ENCODE results near the gene ALOX5.

ALOX5 gene

GRCh38 chr10:45425621-45426563 is 51.9 kb downstream of the ALOX5 start:
- no peak for DNase-seq

DNA sequence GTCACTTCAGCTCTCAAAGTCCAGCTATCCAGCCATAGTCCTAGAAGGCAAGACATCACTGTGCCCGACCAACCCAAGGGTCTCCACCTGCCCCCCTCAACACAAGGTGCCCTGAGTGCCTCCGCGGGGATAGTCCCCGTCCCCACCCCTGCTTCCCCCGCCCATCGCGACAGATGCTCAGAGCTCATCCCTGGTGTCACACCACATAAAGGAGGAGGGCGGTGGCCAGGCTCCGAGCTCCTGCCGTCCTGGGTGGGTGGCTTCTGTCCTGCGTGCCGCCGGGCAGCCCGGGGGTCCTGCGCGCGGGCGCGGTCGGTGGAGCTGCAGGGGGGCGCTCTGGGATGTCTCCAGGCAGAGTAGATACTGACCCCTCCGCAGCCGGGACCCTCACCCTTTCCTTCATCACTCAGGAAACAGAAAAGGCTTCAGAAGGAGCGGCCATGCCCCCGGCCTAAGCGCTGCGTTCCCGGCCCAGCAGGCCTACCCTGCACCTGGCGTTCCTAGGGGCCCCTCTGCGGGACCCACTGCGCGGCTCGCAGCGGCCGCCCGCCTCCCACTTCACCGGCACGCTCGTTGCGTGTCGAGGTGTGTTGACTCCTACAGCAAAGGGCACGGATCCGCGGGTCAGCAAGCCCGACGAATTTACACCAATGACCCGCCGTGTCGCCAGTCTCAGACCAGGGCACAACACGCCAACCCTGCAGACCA is 53.4 kb downstream of the ALOX5 start:
- DNase-seq = no peak

GRCh38 chr10:45427970-45428366 is 54.0 kb downstream of the ALOX5 start:
- DNase-seq = no peak

GRCh38 chr10:45428611-45429510 is 54.8 kb downstream of the ALOX5 start:
- no peak for DNase-seq

GRCh38 chr10:45429790-45430189 is 55.8 kb downstream of the ALOX5 start:
- DNase-seq = no peak

DNA sequence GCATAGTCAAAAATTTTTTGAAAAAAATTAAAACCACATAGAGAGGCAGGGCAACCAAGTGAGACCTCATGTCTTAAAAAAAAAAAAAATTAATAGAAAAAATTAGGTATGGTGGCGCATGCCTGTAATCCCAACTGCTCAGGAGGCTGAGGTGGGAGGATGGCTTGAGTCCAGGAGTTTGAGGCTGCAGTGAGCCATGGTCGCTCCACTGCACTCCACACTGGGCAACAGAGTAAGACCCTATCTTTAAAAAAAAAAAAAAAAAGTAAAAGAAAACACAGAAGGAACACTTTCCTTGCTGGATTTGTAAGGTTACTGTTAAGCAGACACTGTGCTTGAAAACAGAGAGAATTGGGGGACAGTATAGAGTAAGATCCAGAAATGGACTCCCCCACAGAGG is 58.1 kb downstream of the ALOX5 start:
- no peak for DNase-seq

- DNase-seq = no peak
Measured at GRCh38 chr10:45432700-45433472, 58.9 kb downstream of the ALOX5 start.

GRCh38 chr10:45433716-45434469 is 59.9 kb downstream of the ALOX5 start:
- no peak for DNase-seq

DNA sequence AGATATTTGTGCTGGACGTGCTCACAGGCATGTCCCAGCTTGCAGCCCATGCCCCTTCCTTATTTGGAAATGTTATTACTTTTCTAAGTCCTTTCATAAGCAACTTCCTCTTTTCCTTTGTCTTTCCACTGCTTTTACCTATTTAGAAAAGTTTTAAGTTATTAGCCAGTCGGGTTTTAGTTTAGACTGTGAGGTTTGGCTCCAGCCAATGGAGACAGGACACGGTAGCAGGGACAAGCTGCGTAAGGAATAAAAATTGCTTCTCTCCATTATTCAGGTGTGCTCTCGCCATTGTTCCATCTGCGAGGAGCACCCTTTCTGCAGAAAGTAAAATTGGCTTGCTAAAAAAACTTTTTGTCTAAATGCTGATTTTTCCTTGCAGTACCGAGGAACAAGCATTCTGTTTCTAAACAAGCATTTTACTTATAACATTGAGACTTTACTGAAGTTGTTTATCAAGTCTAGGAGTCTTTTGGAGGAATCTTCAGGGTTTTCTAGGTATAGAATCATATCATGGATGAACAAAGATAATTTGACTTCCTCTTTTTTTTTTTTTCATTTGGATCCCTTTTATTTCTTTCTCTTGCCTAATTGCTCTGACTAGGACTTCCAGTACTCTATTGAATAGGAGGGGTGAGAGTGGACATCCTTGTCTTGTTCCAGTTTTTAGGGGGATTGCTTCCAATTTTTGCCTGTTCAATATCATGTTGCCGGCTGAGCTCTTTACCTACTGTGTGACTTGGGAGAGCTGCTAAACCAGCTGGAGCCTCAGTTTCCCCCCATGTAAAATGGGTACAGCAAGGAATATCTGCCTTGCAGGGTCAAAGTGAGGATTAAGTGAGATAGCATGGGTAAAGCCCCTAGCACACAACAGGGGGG is 63.8 kb downstream of the ALOX5 start:
- DNase-seq = no peak

DNA sequence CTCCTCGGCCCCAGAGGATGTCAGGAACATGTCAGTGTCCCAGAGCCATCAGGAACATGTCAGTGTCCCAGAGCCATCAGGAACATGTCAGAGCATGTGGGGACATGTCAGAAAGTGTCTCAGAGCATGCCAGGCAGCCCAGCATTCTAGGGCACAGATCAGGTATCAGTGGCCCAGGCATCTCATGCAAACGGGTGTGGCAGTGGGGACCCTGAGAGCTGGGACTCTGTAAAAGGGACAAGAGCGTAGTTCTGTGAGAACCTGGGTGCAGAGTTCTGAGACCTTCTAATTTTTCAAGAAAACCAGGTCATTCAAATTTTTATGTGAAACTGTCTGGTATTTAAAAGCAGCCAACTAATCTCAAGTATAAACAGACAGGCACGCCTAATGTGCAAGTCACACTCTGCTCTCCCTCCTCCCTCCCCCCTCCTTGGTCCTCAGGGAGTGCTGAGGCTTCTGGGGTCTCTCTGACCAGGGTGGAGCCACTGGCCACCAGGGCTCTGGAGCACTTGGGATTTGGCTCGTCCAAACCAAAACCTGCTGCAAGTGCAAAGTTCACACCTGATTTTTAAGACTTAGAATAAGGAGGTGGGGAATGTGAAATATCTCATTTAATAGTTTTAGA is 64.6 kb downstream of the ALOX5 start:
- no peak for DNase-seq

DNA sequence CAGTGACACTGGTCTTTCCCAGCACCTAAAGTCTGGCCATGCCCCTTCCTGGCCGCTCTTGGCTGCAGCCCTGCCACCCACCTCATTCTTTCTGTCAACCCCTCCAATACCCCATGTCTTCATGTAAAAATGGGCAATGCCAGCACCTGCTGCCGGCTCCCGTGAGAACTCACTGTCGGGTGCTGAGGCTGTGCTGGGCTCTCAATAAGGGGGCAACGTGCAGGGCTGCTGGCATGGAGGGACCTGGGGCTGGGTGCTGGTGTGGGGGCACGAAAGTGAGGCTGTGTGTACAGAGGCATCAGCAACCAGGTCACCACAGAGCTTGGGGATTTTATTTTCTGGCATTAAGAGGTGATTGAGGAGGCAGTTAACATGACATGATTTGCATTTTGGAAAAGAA is 65.3 kb downstream of the ALOX5 start:
- DNase-seq = no peak

DNA sequence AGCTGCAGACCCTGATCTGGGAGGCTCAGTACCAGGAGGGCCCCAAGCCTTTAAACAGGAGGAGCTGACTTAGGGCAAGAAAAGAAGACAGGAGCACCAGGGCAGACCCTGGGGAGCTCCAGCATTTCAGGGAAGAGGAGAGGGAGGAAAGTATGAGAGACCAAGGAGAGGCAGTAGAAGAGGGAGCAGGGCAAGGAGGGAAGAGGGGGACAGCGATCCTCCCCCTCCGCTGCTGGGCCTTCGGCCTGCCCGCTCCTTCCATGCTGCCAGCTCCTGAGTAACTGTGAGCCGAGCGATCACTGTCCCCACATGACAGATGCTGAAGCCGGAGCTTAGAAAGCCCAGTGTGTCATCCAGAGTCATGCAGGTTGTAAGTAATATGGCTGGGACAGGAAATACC is 65.9 kb downstream of the ALOX5 start:
- no peak for DNase-seq

GRCh38 chr10:45440511-45441062 is 66.6 kb downstream of the ALOX5 start:
- no peak for DNase-seq

GRCh38 chr10:45441239-45442190 is 67.5 kb downstream of the ALOX5 start:
- DNase-seq = no peak

- no peak for DNase-seq
Measured at GRCh38 chr10:45442251-45442650, 68.2 kb downstream of the ALOX5 start.

GRCh38 chr10:45442662-45443061 is 68.6 kb downstream of the ALOX5 start:
- no peak for DNase-seq

DNA sequence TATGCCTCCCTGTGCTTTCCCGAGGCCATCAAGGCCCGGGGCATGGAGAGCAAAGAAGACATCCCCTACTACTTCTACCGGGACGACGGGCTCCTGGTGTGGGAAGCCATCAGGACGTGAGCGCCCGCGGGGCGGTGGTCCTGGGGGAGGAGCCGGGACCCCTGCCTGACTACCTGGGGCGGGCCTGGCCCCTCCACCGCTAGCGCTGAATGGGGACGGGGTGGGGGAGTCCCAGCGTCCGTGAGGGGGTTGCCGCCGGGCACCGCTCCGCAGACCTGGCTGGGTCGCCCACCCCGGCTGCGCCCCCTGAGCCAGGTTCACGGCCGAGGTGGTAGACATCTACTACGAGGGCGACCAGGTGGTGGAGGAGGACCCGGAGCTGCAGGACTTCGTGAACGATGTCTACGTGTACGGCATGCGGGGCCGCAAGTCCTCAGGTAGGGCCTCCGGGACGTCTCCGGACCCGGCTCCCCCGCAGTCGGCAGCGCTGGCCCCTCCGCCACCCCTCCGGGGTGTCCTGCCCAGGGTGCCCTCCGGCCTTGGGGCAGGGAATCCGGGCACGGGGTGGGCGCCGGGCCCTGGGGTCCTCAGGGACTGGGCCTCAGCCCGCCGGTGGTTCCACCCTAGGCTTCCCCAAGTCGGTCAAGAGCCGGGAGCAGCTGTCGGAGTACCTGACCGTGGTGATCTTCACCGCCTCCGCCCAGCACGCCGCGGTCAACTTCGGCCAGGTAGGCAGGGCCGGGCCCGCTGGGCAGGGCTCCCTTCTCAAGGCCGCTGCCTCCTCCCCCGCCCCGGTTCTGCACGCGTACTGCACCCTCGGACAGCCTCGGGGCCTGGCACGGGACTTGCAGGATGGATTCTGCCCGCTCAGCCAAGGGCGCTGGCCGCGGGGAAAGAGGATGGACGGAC is 69.3 kb downstream of the ALOX5 start:
- DNase-seq = no peak

All from stimulated activated CD4-positive, alpha-beta T cell treated with anti-CD3 and anti-CD28 coated beads, Interleukin-1b, Interleukin-23, amount 100 ng/mL, for 48 hours (primary cell).